Anterior cingulate cortex (tissue), 58 donors: ENCODE data around the gene MFGE8.

Experiments used
- DNase-seq, 58 donors: peaks; one replicate each; lab custom pipeline; 2025; lab: John Stamatoyannopoulos, UW

MFGE8 gene

DNA sequence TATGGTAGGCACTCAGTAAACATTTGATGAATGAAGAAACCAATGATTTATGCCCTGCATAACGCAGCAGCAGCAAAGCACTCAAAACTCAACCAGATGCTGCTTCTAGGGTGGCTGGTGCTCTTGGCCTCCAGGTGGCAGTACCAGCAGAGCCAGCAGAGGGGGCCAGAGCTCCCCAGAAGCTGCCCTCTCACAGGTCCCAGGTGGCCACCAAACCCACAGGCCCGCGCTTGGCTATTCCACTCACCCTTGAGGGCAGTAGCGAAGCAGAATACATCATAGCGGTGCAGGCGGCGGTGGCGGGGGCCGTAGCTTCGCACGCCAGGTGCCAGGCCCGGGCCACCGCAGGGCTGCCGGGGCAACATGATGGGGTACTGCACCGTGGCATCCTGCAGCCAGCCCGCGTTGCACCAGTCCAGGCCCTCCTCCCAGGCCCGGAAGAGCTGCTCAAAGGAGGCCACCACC is 34.4 kb downstream of the MFGE8 start:
- peak in 7 of 58 donors; percentile 3 to 17 (median 12) for DNase-seq

DNA sequence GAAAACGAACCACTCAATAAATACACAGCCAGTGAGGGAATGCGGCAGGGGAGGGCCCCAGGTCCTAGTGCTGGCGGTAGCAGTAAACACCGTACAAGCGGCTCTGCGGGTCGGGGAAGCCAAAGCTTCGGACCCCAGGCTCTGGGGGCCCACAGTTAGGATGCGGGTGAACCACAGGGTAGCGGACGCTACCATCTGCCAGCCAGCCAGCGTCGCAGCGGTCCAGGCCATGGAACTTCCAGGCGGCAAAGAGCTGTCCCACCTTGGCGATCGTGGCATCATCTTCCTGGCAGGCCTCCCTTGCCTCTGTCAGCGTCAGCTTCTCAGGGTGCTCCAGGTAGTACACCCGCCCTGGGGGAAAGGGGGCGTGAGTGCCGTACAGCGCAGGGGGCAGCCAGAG is 35.3 kb downstream of the MFGE8 start:
- no peak for DNase-seq

DNA sequence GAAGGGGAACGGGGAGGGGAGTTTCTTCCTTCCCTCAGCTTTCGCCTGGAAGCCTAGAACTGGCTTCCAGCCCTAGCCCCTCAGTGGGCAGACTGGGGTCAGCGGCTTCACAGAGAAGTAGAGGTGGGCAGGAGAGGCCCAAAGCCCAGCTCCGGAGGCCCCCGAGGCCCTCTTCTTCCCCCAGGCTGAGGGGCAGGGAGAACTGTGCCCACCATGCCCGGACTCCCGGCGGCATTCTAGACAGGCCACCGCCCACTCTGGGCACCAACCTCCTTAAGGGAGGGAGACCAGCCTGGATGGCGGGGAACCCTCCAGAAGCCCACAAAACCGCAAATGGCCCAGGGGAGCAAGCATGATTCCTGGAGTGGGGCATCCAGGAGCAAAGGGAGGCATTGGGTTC is 35.8 kb downstream of the MFGE8 start:
- no peak for DNase-seq

DNA sequence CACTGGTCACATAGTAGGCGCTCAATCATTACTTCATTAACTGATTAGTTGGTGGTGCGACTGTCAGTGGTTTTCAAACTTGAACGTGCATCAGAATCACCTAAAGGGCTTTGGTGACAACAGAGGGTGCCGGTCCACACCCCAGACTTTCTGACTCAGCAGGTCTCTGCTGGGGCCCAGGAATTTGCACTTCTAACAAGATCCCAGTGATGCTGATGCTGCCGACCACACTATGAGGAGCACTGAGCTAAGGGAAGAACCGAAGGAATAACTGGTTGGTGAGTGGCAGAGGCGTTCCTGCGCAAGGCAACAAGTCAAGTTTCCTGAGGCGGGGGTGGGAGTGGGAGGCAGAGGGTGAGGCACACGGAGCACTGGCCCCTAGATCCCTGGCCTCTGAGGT is 36.6 kb downstream of the MFGE8 start:
- DNase-seq, result no peak

DNA sequence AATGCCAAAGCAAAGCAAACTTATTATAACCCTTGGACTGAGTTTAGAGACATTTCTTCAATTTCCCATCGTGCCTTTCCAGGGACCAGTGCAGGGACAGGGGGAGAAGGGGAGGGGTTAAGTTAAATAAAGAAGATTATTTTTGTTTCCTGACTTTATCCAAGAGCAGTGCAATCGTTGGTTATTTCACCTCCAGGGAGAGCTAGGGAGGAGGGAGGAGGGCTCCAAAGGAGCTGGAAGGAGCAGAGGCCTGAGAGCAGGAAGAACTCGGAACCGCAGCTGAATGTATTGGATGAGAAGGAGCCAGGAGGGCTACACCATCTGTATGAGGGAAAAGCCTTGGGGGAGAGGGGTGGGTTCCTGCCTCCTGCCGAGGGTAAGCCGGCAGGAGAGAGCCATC is 38.5 kb downstream of the MFGE8 start:
- no peak for DNase-seq

DNA sequence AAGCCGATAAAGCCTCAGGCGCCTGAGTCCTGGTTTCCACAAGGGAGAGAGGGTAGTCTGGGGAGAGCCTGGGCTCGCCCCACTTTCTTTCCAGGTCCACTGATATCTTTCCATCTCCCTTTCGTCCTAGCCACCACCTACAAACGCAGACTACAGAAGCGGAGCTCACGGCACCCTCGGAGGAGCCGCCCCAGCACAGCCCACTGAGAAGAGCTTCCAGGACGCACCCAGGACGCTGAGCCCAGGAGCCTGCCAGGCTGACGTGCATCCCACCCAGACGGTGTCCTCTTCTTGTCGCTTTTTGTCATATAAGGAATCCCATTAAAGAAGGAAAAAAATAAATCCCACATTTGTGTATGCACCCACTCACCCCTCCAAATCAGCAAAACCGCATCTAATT is 38.9 kb downstream of the MFGE8 start:
- DNase-seq, result no peak

DNA sequence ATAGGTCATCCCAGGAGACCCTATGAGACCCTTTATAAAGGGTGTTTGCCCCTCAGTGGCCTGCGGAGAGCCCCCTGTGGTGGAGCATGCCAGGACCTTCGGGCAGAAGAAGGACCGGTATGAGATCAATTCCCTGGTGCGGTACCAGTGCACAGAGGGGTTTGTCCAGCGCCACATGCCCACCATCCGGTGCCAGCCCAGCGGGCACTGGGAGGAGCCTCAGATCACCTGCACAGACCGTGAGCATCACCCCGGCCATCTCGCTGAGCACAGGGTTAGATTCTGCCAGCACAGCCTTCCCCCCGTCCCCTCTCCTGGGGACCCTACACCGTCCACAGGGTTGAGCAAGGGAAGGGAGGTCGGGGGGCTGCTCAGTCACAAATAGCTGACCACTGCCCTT is 39.4 kb downstream of the MFGE8 start:
- no peak for DNase-seq

DNA sequence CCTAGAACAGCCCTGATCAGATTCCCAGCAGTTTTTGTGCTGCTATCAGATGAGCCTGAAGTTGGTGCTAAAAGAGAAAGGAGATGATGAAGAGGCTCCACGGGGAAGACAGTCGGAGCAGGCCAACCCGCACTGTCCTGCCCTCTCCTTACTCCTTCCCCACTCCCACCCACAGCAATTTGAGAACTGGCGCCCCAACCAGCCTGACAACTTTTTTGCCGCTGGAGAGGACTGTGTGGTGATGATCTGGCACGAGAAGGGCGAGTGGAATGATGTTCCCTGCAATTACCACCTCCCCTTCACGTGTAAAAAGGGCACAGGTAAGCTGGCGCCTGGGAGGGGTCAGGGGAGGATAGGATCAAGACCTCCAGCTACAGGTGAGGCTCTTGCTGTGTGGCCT is 40.5 kb downstream of the MFGE8 start:
- DNase-seq, result no peak

DNA sequence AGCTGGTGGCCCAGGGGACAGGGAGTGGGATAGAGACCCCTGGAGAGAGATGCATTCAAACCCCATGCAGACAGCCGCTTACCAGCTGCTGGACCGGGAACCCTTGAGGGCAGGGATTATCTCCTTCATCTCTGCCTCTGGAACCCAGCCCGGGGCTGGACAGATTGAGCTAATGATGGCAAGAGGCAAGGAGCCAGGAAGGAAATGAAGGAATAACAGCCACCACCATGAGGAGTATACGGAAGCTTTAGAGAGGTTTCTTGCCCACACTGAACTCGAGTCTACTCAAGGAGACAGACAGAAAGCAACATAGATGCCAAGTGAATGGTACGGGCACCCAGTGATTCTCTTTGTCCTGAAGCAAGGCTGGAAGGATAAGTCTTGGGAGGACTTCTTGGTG is 41.1 kb downstream of the MFGE8 start:
- no peak for DNase-seq

DNA sequence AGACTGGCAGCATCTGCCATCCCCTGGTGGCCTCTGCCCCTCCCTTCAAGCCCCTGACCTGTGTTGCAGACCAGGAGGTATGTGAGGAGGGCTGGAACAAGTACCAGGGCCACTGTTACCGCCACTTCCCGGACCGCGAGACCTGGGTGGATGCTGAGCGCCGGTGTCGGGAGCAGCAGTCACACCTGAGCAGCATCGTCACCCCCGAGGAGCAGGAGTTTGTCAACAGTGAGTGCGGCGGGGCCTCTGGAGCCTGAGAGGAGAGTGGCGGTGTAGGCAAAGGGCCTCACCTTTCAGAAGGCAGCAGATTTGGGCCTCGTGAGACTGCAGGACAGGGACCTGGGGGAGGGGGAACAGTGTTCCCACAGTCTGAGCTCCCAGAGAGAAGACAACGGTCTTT is 41.9 kb downstream of the MFGE8 start:
- DNase-seq, result no peak

DNA sequence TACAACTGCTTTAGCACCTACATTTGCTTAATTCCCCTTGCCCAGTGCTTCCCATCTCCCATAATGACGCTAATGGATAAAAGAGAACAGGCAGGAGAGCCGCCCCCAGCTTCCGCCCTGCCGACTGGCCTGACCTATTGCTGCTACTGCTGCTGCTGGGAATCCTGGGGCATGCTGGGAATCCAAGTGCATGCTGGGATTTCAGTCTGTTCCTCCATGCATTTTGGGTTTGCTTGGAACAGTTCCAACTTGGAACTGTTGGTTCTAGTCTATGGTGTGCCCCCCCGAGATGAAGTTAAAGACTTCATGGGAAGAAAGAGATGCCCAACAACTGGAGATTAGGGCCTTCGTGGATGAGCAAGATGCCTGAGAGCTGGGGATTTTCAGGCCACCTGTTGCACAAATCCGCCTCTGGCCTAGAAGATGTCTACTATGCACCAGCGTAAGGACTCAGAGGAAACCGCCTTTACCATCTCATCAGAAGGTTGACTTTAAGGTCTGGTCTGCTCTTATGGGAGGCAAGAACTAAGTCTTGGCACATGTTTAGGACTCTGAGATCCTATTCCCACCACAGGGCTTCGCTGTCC is 46.8 kb downstream of the MFGE8 start:
- DNase-seq, result no peak

DNA sequence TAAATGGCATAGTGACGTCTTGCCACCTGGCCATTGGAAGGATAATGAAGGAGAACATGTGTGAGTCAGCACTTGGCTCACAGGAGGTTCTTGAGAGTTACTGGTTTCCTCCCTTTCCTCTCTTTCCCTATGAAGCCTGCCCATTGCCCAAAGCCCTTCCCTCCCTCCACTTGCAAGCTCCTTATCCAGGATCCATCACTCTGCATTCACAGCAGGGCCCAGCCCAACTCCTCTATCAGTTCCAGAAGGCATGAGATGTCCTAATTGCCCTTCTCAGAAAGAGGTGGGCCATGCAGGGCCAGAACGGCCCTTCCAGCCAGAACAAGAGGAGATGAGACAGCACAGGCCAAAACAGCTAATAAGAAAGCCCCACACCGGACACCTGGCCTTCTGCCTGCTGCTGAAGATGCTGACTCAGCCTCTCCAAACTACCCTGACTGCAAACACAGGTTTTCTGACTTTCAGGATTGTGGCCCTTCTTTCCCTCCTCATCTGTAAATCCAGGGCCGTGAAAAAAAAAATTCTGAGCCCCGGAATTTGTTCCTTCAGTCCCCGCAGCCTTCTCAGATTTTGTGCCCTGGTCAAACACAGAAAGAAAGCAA is 47.6 kb downstream of the MFGE8 start:
- DNase-seq, result no peak

DNA sequence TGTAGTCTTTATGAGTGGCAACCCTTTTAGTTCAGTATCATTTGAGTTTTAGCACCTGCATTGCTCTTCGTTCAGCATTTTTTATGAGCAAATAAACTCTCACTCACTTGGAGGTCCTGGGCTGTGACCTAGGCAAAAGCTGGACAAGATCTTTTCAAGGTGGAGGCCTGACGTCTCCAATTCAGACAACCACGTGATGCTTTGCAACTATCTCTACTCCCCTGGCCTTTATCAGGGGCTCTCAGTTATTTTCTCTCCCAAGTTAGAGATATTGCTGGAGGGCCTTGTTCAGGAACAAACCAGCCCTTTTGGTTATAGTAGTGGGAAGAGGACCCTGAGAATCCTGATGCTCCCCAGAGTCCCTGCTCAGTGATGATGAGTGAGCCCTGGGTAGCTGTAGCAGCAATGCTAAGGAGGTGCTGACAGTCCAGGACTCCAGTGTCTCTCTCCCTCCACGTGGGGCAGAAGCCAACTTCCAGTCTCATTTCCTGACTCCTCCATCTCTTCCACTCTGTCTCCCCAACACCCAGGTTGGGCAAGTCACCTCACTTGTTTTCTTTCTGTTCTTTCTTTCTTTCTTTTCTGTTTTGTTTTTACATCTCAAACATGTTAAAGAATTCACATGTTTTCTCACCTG is 48.2 kb downstream of the MFGE8 start:
- no peak for DNase-seq

DNA sequence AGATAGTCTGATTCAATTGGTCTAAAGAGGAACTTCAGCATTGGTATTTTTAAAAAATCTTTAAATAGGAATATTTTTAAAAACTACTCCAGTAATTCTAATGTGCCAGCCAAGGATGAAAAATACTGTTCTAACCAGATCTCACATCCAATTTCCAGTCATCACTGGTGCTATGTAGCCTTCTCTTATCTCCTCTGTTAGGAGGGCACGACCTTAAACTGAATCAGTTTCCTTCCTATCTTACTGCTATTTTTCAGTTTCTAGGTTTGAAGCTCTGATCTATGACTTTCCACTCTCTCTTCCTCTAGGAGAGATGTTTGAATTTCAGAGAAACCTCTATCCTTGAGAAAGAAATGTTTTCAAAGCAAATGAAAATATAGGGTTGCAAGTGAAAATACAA is 49.8 kb downstream of the MFGE8 start:
- no peak for DNase-seq

DNA sequence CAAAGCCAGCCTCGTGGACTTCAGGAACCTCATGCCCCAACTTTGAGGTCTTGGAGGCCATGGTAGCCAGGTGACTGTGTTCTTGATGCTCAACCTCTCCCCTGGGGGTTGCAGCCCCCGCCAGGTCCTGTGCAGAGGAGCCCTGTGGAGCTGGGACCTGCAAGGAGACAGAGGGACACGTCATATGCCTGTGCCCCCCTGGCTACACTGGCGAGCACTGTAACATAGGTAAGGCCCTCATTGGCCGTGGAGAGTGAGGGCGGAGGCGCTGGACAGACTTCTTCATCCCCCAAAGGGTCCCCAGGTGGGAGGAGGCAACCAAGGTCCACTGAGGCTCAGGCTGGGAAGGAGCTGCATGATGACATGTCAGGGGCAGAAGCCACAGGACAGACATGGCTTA is 53.0 kb downstream of the MFGE8 start:
- no peak for DNase-seq

DNA sequence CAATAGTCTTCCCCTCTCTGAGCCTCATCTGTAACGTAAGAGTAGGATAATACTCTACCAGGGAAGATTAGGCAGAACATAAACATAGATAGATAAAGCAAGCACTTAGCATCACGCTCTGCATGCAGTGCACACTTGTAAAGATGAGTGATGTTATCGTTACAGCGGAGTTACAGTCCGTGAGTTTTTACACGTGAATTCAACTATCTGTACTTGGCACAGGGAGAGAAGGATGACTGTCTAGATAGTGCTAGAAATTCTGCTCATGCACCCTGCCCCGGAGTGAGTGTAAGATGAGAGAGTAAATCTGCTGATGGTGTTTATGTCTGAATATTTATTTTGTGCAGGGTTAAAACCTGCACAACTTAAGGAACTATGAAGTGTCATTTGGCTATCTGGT is 53.6 kb downstream of the MFGE8 start:
- no peak for DNase-seq

DNA sequence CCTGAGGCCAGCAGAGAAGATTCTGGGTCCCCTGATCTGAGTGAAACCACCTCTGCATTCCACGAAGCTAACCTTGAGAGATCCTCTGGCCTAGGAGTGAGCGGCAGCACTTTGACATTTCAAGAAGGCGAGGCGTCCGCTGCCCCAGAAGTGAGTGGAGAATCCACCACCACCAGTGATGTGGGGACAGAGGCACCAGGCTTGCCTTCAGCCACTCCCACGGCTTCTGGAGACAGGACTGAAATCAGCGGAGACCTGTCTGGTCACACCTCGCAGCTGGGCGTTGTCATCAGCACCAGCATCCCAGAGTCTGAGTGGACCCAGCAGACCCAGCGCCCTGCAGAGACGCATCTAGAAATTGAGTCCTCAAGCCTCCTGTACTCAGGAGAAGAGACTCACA is 54.2 kb downstream of the MFGE8 start:
- no peak for DNase-seq

DNA sequence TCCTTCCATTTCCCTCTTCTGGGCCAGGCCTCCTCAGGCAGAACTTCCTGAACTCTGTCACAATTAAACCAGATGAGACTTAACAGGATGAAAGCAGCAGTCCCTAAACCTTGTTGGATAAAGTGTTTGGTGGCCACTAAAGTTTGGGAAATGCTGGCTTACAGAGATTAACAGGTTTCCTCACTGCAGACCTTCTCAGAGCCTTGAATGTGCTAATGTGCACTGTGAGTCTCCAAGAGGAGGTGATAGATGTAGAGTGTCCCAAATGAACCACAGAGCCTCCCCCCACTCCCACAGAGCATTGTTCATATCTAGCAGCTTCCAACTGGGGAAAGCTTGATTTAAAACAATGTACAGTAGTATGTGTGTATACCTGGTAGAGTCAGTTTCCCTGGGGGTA is 60.7 kb downstream of the MFGE8 start:
- no peak for DNase-seq

DNA sequence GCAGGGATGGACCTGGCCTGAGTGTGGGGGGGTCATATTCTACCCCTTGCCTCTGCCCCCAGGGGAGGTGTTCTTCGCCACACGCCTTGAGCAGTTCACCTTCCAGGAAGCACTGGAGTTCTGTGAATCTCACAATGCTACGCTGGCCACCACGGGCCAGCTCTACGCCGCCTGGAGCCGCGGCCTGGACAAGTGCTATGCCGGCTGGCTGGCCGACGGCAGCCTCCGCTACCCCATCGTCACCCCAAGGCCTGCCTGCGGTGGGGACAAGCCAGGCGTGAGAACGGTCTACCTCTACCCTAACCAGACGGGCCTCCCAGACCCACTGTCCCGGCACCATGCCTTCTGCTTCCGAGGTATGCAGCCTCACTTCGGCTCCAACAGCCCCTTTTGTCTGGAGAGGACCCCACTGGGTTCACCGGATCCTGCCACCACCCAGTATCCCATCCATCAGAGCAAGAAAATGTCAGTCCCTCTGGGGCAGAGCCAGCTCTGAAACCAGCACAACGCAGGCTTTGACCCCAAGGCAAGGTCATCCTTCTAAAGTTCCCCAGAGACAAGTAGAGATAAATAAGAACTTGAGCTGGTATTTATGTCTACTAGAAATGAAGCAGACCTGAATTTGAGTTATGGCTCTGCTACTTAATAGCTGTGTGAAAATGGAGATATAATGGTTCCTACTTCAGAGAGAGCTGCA is 63.7 kb downstream of the MFGE8 start:
- DNase-seq, result no peak
